Measurements from ENCODE around the gene AKNA.

Gene AKNA

DNA sequence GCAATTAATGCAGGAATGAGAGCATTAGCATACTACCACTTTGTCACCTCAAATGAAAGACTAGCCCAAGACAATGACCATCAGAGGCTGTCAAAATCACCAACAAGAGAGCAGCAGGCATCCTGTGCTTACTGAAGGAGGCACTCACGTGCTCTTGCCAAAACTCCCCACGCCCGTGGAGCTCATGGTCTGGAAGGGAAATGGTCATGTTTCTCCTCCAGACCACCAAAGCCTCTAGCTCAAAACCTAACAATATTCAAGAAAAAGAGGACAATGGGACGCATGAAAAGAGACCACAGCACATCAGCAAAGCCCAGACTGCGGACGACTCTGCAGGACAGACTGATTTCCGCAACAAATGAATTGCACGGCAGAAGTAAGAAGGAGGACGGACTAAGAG lies 12.8 kb downstream of the AKNA start:
- FAIRE-seq, result no peak

DNA sequence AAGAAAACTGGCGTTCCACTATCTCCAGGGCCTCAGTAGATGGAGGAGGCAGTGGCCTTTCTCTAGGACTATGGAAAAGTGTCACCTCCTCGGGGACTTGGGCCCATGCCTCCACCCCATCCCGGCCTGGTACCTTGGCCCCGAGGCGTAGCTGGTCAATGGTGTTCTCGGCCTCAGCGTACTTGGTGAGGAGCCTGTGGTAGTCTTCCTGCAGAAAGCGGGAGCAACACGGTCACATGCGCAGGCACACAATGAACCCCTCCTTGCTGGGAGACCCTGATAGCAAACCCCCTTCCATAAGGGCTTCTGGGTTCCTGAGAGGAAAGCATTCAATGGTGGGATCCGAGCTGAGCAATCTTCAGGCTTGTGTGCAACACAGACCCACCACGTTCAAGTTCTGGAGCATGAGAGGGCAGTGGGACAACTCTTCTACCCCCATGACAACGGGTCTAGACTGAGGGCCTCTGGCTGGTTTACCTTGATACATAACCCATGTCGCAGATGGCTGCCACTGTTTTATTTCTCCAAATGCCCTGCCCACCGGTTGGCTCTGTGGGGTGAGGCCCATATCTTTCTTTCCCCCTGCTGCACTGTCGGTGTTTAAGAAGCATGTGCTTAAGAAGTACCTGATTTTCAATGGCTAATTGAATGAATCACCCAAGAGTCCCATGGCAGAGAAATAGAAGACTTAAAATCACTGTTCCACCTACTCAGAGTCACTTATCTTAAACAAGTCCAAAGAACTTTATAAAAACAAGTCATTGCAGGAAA lies 13.6 kb downstream of the AKNA start:
- FAIRE-seq, result no peak

DNA sequence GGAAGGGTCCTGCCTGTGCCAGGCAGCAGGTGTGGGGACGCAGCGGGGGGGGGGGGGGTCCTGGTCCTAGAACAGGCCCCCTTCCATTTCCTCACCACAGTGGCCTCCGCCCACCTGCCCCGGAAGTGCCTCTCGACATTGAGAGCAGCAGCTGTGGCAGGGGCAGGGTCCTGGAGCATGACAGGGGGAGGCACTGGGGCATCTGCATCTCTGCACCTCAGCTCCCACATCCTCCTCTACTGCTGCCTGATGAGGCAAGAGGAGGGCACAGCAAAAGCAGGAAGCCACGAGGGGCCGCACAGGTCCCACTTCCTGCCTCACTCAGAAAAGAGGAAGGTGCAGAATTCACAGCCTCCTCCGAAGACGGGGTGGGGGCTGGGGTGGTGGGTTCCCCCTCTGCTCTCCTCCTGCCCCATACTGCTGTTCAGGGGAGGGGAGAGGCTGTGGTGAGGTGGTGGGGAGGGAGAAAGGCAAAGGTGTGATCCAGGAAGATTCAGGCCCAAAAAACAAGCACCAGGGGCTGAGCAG lies 14.8 kb downstream of the AKNA start:
- FAIRE-seq, result no peak

DNA sequence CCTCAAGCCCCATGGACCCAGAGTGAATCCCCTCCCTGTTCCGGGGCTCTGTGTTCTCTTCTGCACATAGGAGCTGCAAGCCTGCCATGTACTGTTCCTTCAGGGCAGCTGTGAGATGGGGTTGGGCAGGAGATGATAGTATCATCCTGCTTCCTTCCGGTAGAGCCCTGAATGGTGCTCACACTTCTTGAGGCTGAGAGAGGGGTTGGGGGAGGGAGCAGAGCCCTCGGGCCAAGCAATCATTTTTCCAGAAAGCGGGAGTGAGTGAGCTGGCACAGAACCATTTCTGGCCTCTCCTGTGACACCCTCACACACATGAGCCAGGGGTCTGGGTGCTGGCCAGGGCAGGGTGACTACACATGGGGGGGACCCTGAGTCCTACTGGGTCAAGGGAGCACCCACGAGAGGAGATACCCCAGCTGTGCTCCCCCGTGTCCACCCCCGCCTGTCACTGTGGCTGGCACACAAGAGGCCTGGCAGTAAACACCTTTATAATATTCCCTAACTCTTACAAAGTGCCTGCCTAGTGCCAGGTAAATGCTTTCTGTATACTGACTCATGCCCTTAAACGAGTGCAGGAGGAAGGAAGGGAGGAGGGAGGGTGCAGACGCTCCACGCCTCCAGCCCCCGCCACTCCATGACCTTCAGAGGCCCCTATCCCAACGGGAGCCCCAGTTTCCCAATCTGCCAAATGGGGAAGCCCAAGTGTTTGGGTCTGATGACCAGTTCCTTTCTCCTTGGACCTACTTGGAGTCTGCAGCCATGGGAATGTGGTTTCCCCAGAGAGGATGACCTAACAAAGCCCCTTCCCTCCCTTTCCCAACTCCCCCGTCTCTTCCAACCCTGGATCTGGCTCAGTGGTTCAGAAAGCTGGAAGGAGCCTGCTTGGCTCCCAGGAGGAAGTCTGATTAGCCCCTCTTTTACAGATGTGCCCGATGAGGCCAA lies 15.5 kb downstream of the AKNA start:
- FAIRE-seq, result no peak

DNA sequence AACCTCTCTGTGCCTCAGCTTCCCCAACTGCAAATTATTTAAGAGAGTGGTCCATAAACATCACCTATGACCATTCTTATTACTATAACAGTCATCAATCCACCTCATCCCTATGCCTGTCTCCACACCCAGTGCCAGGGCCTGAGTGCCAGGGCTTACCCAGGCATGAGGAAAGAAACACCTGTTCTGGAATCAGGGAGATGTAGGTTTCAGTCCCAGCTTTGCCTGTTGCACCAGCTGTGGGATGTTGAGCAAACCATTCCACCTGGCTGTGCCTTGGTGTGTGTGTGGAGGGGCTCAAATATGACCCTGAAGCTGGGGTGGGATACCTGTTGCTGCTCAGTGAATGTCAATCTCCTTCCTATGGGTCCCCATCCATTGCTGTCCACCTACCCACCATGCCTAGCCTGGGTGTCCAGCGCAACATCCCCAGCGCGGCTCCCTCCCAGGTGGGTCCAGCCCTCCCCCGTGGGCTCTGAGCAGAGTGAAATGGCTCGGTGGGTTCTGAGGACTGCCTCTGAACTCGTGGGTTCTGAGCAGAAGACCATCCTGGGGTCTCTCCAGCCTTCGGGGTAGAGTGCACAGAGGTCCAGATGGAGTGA lies 16.3 kb downstream of the AKNA start:
- FAIRE-seq, result no peak

GRCh38 chr9:114370968-114371320 lies 16.8 kb downstream of the AKNA start:
- FAIRE-seq, result no peak

- no peak for FAIRE-seq
Measured at GRCh38 chr9:114370251-114370967, 17.4 kb downstream of the AKNA start.

DNA sequence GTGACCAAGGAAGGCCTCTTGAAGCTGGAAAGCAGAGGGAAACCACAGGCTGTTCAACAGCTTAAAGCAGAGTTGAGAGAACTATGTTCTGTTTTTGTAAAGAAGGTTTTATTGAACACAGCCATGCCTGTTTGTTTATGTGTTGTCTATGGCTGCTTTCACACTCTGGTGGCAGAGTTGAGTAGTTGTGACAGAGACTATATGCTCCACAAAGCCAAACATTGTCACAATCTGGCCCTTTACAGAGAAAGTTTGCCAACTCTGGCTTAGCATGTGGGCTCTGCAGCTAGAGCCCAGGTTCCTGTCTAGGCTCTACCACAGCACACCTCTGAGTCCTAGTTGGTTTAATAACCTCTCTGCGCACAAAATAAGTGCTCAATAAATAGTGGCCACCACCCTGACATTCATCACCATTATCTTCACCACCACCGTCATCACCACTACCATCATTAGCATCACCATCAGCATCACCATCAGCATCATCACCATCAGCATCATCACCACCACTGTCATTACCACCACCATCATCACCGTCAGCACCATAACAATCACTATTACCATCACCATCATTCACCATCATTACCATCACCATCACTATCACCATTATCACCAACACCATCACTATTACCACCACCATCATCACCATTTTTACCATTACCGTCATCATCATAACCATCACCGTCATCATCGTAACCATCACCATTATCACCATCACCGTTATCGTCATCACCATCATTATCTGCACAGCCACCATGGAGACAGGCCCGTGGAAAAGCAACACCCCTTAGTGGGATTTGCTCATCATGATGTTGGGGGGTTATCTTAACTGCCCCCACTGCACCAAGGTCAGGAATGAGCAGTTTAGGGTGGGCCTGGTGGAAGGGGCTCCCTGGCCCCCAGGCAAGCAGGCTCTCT lies 18.3 kb downstream of the AKNA start:
- FAIRE-seq, result no peak

GRCh38 chr9:114367772-114368569 lies 19.8 kb downstream of the AKNA start:
- FAIRE-seq, result no peak

GRCh38 chr9:114367366-114367765 lies 20.4 kb downstream of the AKNA start:
- no peak for FAIRE-seq

DNA sequence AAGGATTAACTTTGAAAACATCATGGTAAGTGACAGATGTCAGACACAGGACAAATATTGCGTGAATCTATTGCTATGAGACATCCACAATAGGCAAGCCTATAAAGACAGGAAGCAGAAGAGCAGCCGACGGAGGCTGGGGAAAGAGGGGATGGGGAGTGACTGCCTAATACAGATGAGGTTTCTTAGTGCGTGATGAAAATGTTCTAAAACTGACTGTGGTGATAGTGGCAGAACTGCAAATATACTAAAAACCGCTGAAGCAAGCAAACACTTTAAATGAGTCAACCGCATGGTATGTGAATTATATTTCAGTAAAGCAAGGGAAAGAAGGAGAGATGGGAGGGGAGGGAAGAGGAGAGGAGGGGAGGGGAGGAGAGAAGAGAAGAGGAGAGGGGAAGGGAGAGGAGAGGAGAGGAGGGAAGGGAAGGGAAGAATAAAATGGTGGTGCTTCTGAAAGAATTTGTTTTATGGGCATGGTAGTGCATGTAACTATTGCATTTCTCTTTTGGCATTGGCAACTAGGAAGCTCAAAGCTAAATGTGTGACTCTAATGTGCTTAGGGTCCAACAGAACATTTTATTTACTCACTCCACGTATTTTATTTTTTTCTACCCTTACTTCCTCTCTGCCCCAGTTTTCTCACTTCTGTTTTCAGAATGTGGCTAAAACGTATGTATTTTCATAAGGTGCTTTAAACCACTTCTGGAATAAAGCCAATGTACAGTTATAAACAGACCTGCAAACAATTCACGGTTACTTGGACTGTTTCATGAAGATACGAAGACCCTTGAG lies 21.3 kb downstream of the AKNA start:
- FAIRE-seq, result no peak

- no peak for FAIRE-seq
Measured at GRCh38 chr9:114365194-114365593, 22.6 kb downstream of the AKNA start.

GRCh38 chr9:114364134-114365041 lies 23.4 kb downstream of the AKNA start:
- FAIRE-seq, result no peak

DNA sequence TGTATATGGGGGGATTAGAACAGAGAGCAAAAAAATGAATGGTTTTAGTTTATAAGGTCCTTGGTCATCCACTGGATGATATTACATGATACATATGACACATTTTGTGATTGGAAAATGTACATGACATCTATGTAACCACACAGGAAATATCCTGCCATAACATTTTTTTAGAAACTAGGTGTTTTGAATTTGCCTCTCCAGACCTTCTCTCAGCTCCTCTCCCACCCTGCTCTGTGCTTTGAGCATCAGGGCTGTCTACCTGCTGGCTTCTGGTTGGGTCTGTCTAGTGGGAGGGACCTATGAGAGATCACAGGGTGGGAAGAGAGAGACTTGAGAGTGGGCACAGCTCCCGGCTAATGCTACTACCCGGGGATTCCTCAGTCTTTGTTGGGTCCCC lies 24.4 kb downstream of the AKNA start:
- FAIRE-seq, result no peak

DNA sequence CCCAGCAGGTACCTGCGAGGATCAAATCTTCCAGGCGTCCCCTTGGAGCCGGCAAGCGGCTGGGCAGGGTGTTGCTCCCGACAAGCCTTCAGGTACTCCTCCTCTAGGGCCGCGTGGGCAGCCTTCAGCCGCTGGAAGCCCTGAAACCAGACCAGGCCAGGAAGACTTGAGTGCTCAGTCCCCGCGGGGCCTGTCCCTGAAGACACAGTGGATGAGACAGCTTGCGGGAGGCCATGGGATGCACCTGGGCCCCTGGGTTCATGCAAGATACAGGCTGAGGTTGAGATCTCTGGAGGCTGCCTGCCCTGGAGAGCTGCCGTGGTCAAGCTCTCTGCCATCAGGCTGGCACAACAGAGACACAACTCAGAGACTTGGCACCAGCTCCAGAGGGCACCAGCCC lies 25.4 kb downstream of the AKNA start:
- no peak for FAIRE-seq

DNA sequence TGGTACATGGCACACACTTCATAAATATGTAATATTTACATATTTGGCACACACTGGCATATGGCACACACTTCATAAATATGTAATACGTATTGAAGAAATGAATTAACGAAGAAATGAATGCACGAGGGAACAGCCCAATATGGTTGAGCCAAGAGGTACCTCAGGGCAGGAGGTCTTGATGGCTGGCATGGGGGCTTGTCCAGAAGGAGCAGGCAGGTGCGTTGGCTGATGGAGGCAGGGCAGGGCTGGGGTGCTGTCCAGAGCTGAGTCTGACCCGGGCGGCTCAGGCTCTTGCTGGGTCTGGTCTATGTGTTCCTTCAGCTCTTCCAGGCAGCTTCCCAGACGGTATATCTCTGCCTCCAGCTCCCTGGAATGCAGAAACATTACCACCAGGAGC lies 26.2 kb downstream of the AKNA start:
- no peak for FAIRE-seq

- no peak for FAIRE-seq
Measured at GRCh38 chr9:114359801-114360200, 28.0 kb downstream of the AKNA start.

DNA sequence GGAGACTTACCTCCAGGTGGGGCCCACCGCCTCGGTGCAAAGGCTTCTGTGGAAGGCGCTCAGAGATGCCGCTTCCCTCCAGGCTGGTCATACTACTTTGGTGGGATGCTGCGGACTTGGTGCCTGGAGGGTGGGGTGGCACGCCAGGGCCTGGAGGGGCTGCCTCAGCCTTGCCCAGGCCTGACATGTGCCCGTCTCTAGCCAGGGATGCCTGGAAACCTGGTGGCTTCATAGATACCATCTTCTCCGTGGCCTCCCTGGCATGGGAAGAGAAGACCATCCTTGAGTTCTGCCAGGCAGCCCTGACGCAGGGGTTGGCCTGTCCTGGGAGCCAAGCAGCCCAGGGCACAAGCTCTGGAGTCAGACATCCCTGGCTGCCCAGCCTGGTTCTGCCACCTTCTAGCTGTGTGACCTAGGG lies 29.9 kb downstream of the AKNA start:
- FAIRE-seq, result no peak

DNA sequence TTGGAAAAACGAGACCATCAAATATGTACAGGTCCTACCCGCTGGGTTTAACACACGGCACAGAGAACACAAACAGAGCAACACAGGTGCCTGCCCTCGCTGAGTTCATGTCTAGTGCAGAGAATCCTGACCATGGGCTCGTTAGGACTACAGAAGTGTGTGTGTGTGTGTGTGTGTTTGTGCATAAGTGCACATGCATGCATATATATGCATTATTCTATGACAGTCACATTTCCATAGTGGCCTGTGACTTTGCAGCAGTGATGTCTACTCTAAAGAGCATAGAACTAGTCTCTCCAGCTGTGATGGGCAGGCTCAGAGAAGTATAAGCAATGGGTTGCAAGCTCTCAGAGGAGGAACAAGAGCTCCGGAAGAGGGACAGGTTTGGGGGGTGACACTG lies 30.4 kb downstream of the AKNA start:
- no peak for FAIRE-seq
